Liver (tissue), 9 donors: ENCODE data around the gene EXOC4. TPM values are rescaled to one million over a fixed set of nuclear protein-coding genes. Genes with fewer than 3 reads are reported as not detected.

Experiments
- DNase-seq: peaks from one replicate; pipeline ENCODE4 v3.0.0-alpha.2; 2017; ENCODE audit warnings: low spot score
- H3K27ac ChIP-seq, 2 donors: one replicate each; pipeline ENCODE4 v1.7.0; 2013; ENCODE audit warnings: inconsistent platforms in 2 of 2, low read length in 2 of 2, control low read depth in 1 of 2, low read depth in 1 of 2, mild to moderate bottlenecking in 1 of 2
- H3K27me3 ChIP-seq, 4 donors: one replicate each; pipeline versions ENCODE4 v1.6.1 to v1.7.0; 2013; ENCODE audit warnings: low read length in 3 of 4, inconsistent platforms in 1 of 4, mild to moderate bottlenecking in 1 of 4, moderate library complexity in 1 of 4; ENCODE audit not compliant: control insufficient read depth in 4 of 4, insufficient read depth in 4 of 4
- H3K36me3 ChIP-seq, 4 donors: one replicate each; pipeline versions ENCODE4 v1.6.1 to v1.7.0; 2013; ENCODE audit warnings: low read length in 3 of 4, mild to moderate bottlenecking in 3 of 4, low read depth in 1 of 4, moderate library complexity in 1 of 4; ENCODE audit not compliant: control insufficient read depth in 4 of 4, insufficient read depth in 3 of 4
- H3K4me1 ChIP-seq, 4 donors: one replicate each; pipeline versions ENCODE4 v1.6.1 to v1.7.0; 2013; ENCODE audit warnings: low read length in 3 of 4, mild to moderate bottlenecking in 3 of 4, moderate library complexity in 1 of 4; ENCODE audit not compliant: control insufficient read depth in 4 of 4, insufficient read depth in 4 of 4
- H3K4me3 ChIP-seq, 3 donors: one replicate each; pipeline versions ENCODE4 v1.6.1 to v1.7.0; 2013; ENCODE audit warnings: low read length in 3 of 3, control low read depth in 1 of 3, low read depth in 1 of 3, mild to moderate bottlenecking in 1 of 3
- H3K9ac ChIP-seq, 2 donors: one replicate each; pipeline ENCODE4 v1.7.0; 2013; ENCODE audit warnings: low read length in 2 of 2, mild to moderate bottlenecking in 2 of 2, moderate library complexity in 2 of 2, control low read depth in 1 of 2, low read depth in 1 of 2
- H3K9me3 ChIP-seq, 4 donors: one replicate each; pipeline versions ENCODE4 v1.6.1 to v1.7.0; 2013; ENCODE audit warnings: low read length in 3 of 4; ENCODE audit not compliant: control insufficient read depth in 4 of 4
- CTCF ChIP-seq: fragments of 150-350 bp; IDR thresholded peaks from 2 replicates; pipeline ENCODE4 v1.5.1; 2017; ENCODE audit warnings: improper control_type of control experiment, low read depth, low read length; ENCODE audit not compliant: missing input control
- EGR1 ChIP-seq, 2 donors: IDR thresholded peaks; 2 replicates each; pipeline ENCODE4 v1.6.1; 2016 to 2018; ENCODE audit warnings: antibody characterized with exemption in 2 of 2, low read depth in 2 of 2
- FOXA1 ChIP-seq: IDR thresholded peaks from 2 replicates; pipeline ENCODE4 v1.6.1; 2016; ENCODE audit warnings: antibody characterized with exemption
- FOXA2 ChIP-seq: IDR thresholded peaks from 2 replicates; pipeline ENCODE4 v1.6.1; 2016; ENCODE audit warnings: antibody characterized with exemption
- GABPA ChIP-seq, 2 donors: IDR thresholded peaks in 1 of 2; conservative IDR thresholded peaks in 1 of 2; 2 replicates each; pipeline ENCODE4 v1.6.1; 2016; ENCODE audit warnings: antibody characterized with exemption in 2 of 2, mild to moderate bottlenecking in 1 of 2, moderate library complexity in 1 of 2
- HNF4A ChIP-seq, 2 donors: conservative IDR thresholded peaks; 2 replicates each; pipeline ENCODE4 v1.6.1; 2016; ENCODE audit warnings: antibody characterized with exemption in 2 of 2, mild to moderate bottlenecking in 2 of 2
- HNF4G ChIP-seq: IDR thresholded peaks from 2 replicates; pipeline ENCODE4 v1.6.1; 2016; ENCODE audit warnings: antibody characterized with exemption
- JUND ChIP-seq, 2 donors: IDR thresholded peaks; 2 replicates each; pipeline ENCODE4 v1.6.1; 2016; ENCODE audit warnings: antibody characterized with exemption in 2 of 2
- NR2F2 ChIP-seq: IDR thresholded peaks from 2 replicates; pipeline ENCODE4 v1.6.1; 2016; ENCODE audit warnings: antibody characterized with exemption
- RAD21 ChIP-seq, 2 donors: IDR thresholded peaks; 2 replicates each; pipeline ENCODE4 v1.6.1; 2016; ENCODE audit warnings: antibody characterized with exemption in 2 of 2, mild to moderate bottlenecking in 2 of 2
- REST ChIP-seq: IDR thresholded peaks from 2 replicates; pipeline ENCODE4 v1.6.1; 2016; ENCODE audit warnings: antibody characterized with exemption, mild to moderate bottlenecking
- RXRA ChIP-seq, 2 donors: IDR thresholded peaks; 2 replicates each; pipeline ENCODE4 v1.6.1; 2017 to 2018; ENCODE audit warnings: antibody characterized with exemption in 2 of 2, mild to moderate bottlenecking in 1 of 2
- SP1 ChIP-seq: IDR thresholded peaks from 2 replicates; pipeline ENCODE4 v1.6.1; 2018; ENCODE audit warnings: antibody characterized with exemption, mild to moderate bottlenecking
- TAF1 ChIP-seq: conservative IDR thresholded peaks from 2 replicates; pipeline ENCODE4 v1.6.1; 2016; ENCODE audit warnings: antibody characterized with exemption, mild to moderate bottlenecking
- YY1 ChIP-seq: IDR thresholded peaks from 2 replicates; pipeline ENCODE4 v1.6.1; 2016; ENCODE audit warnings: antibody characterized with exemption, mild to moderate bottlenecking
- ZBTB33 ChIP-seq: IDR thresholded peaks from 2 replicates; pipeline ENCODE4 v1.6.1; 2016; ENCODE audit warnings: antibody characterized with exemption
- WGBS: extraction: QIAGEN DNeasy Blood & Tissue Kit; methylation state at CpG from one replicate; pipeline ENCODE4 v1.1.7; 2013; 5-methylcytosine and 5-hydroxymethylcytosine counted together
- polyA plus RNA-seq, 2 donors: library from polyadenylated mRNA; stranded (reverse) in 1 of 2; unstranded in 1 of 2; fragments of 200-250 nt in 1 of 2; fragments of >200 nt in 1 of 2; fragmentation: Nextera tagmentation in 1 of 2; extraction: Ambion mirVana in 1 of 2; gene quantifications; one replicate each; pipeline versions ENCODE4 v1.2.1 to v1.2.3, GENCODE V29; 2013 to 2015
- total RNA-seq, 2 donors: library from RNA; depleted of rRNA; stranded (reverse); fragments of >200 nt; gene quantifications; one replicate each; pipeline ENCODE4 v1.2.3, GENCODE V29; 2014
- TF ChIP-seq, protein P1 (sequence below): IDR thresholded peaks from 2 replicates; pipeline ENCODE4 v1.6.1; 2016; ENCODE audit warnings: antibody characterized with exemption
- TF ChIP-seq, protein P2 (sequence below): IDR thresholded peaks from 2 replicates; pipeline ENCODE4 v1.6.1; 2016; ENCODE audit warnings: antibody characterized with exemption
- donor health status: healthy.
- donor health status: healthy.
- donor health status: healthy.
- donor health status: healthy.
- donor health status: healthy.

Gene EXOC4
- total and polyA plus RNA-seq, 4 donors, result 9.5 to 55.9 (median 23.6) TPM

- no peak overlapping the region for H3K27ac ChIP-seq
- no peak overlapping the region for H3K9ac ChIP-seq
- WGBS, result 99% methylated on average over 2 of the region's 2 CpGs
- H3K36me3 ChIP-seq, result no peaks in the 10 kb centered on the region
- H3K27me3 ChIP-seq, result no peaks in the 10 kb centered on the region
- no peak for TF ChIP-seq NR2F2
- TF ChIP-seq FOXA1, result no peak
- no peak for TF ChIP-seq RAD21 (IDR thresholded peaks at IDR 0.05)
- TF ChIP-seq REST, result no peak
- TF ChIP-seq HNF4G, result no peak
- TF ChIP-seq HNF4A (conservative IDR thresholded peaks at IDR 0.05), result no peak
- TF ChIP-seq RXRA (IDR thresholded peaks at IDR 0.05), result no peak
- TF ChIP-seq ZBTB33, result no peak
- TF ChIP-seq SP1, result no peak
- TF ChIP-seq, protein P1, sequence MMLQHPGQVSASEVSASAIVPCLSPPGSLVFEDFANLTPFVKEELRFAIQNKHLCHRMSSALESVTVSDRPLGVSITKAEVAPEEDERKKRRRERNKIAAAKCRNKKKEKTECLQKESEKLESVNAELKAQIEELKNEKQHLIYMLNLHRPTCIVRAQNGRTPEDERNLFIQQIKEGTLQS, result no peak
- no peak for TF ChIP-seq JUND (IDR thresholded peaks at IDR 0.05)
- TF ChIP-seq EGR1 (IDR thresholded peaks at IDR 0.05; ENCODE audit: low read depth in 2 of 2), result no peak
- no peak for TF ChIP-seq FOXA2
- no peak for TF ChIP-seq CTCF
- no peak for TF ChIP-seq GABPA (IDR thresholded peaks at IDR 0.05 in 1 of 2, conservative IDR thresholded peaks at IDR 0.05 in 1 of 2)
- TF ChIP-seq, protein P2, sequence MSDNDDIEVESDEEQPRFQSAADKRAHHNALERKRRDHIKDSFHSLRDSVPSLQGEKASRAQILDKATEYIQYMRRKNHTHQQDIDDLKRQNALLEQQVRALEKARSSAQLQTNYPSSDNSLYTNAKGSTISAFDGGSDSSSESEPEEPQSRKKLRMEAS, result no peak
- TF ChIP-seq YY1, result no peak
- no peak for TF ChIP-seq TAF1
- H3K9me3 ChIP-seq, result no peaks in the 10 kb centered on the region
- H3K4me1 ChIP-seq, result no peaks in the 10 kb centered on the region
- H3K4me3 ChIP-seq, result no peak overlapping the region
- no peak for DNase-seq
These were observed 530.4 kb downstream of the EXOC4 start for GRCh38 chr7:133783276-133783675.
